ENCODE measurements around the gene KRT12.

The KRT12 gene

DNA sequence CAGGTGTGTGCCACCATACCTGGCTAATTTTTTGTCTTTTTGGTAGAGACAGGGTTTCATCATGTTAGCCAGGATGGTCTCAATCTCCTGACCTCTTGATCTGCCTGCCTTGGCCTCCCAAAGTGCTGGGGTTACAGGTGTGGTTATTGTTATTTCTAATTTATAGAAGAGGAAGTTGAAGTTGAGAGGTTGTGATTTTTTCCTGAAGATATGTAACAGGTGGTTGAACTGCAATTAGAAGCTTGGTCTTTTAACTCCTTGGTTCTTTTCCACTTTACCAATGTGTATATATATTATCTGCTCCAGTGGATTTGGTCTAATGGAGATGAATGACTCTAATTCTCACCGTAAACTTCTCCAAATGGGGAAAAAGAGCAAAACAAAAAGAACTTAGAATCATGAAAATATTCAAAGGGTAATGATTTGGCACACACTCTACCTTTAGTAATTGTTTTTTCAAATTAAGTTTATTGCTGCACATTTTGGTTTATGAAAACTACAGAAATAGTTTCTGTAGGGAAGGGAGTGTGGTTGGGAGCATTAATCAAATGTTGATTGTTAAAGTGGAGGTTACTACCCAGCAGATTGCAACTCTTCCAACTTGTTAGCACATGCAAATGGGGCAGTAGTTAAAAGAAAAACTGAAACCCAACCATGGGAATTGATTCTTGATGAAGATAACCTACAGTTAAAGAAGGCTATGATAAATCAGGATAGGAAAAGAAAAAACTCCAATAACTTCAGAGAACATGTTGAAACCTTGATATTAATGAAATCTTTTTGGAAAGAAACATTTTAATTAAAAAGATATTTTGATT is 42.8 kb downstream of the KRT12 start:
- H3K27ac ChIP-seq (ENCODE audit: low read depth, low read length, severe bottlenecking) = no peak overlapping the region
- no peak overlapping the region for H3K4me3 ChIP-seq (ENCODE audit: extremely low read depth, insufficient read depth, low read length, poor library complexity, severe bottlenecking)
- H3K36me3 ChIP-seq (ENCODE audit: control insufficient read depth, insufficient read depth, low read length) = no peaks in the 10 kb centered on the region
- H3K9me3 ChIP-seq (ENCODE audit: control insufficient read depth, low read length) = no peaks in the 10 kb centered on the region
- H3K4me1 ChIP-seq (ENCODE audit: control insufficient read depth, insufficient read depth, low read length, poor library complexity, severe bottlenecking) = no peaks in the 10 kb centered on the region
- no CpG with 5 or more reads among the region's 1 CpG for WGBS, 2 experiments (ENCODE audit: insufficient coverage in 2 of 2)

DNA sequence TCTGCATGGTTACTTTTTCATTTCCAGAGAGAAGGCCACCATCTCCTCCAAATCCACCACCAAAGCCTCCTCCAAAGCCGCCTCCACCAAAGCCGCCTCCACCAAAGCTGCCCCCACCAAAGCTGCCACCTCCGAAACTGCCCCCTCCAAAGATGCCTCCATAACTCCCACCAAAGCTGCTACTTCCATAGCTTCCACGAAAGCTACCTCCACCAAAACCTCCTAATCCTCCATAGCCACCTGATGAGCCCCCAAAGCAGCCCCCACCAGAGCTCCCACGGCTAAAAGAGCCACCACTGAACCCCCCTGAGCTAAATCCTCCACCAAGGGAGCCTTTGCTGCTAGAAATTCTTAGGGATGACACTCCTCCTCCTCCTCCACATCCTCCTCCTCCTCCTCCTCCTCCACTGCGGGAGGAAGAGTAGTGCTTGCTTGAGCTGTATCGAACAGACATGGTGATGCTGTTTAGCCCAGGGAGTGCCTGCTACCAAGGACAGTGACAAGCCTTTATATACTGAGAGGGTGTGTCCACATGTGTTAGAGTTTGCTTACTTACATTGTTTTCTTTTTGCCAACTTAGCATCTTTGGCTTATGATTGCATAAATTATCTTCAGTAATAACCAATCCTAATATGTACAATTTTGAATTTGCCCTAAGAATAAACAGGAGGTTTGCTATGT is 44.8 kb downstream of the KRT12 start, which contains the start of gene KRT10:
Gene KRT10 (minus strand): TSS at position 483 of the 681 bp plus-strand sequence. CDS start 29 bp downstream, at position 454.
- Histone ChIP-seq H3K4me3 (ENCODE audit: extremely low read depth, insufficient read depth, low read length, poor library complexity, severe bottlenecking) (no peak within 1 kb of the TSS), H3K4me1 (ENCODE audit: control insufficient read depth, insufficient read depth, low read length, poor library complexity, severe bottlenecking) (no peaks in the 10 kb centered on the region), H3K9me3 (ENCODE audit: control insufficient read depth, low read length) (no peaks in the 10 kb centered on the region), H3K27ac (ENCODE audit: low read depth, low read length, severe bottlenecking) (no peak within 1 kb of the TSS), H3K36me3 (ENCODE audit: control insufficient read depth, insufficient read depth, low read length) (peaks cover 5% of the 10 kb centered on the region)
- WGBS, 2 experiments (ENCODE audit: insufficient coverage in 2 of 2) = 70 to 95% methylated on average over 2 to 3 of the region's 7 CpGs

DNA sequence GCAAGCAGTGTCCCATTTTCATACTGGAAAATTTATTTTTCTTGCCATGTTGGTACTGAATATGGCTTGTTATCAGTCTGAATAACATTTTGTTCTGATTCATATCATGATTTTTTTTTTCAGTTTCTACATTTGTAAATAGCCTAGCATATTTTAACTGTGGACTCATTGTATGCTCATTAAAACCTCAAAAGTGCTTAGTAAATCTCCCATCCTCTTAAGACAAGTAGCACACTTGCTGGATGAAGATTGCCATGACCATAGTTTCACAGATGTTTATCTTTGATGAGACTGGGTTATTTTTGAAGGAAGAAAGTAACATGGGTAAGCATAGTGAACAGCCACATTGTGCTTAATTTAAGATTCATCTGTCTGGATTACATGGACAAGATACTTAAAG is 45.5 kb downstream of the KRT12 start:
- Histone ChIP-seq H3K36me3 (ENCODE audit: control insufficient read depth, insufficient read depth, low read length) (peaks cover 10% of the 10 kb centered on the region), H3K4me1 (ENCODE audit: control insufficient read depth, insufficient read depth, low read length, poor library complexity, severe bottlenecking) (no peaks in the 10 kb centered on the region), H3K9me3 (ENCODE audit: control insufficient read depth, low read length) (no peaks in the 10 kb centered on the region), H3K27ac (ENCODE audit: low read depth, low read length, severe bottlenecking) (no peak overlapping the region), H3K4me3 (ENCODE audit: extremely low read depth, insufficient read depth, low read length, poor library complexity, severe bottlenecking) (no peak overlapping the region)

DNA sequence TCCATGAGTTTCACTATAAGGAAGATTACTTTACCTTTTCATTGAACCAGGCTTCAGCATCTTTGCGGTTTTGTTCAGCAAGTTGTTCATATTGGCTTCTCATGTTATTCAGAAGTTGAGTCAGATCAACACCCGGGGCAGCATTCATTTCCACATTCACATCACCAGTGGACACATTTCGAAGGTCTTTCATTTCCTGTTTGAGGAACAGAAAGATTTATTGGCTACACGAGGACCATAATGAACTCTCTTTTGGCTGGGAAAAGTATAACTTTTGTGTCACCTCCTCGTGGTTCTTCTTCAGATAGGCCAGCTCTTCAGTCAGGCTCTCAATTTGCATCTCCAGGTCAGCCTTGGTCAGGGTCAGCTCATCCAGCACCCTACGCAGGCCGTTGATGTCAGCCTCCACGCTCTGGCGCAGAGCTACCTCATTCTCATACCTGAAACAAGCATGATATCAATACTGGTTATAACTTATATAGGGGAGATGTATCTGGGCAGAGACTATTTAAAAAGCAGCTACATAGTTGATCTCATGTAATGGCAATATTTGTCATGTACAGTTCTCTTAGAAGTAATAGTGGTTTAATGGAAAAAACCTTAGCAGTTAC is 46.7 kb downstream of the KRT12 start:
- 93 to 97% methylated on average over 4 of the region's 9 CpGs for WGBS, 2 experiments (ENCODE audit: insufficient coverage in 2 of 2)
- Histone ChIP-seq H3K4me3 (ENCODE audit: extremely low read depth, insufficient read depth, low read length, poor library complexity, severe bottlenecking) (peak overlapping the region; percentile 58), H3K27ac (ENCODE audit: low read depth, low read length, severe bottlenecking) (no peak overlapping the region), H3K4me1 (ENCODE audit: control insufficient read depth, insufficient read depth, low read length, poor library complexity, severe bottlenecking) (no peaks in the 10 kb centered on the region), H3K9me3 (ENCODE audit: control insufficient read depth, low read length) (no peaks in the 10 kb centered on the region), H3K36me3 (ENCODE audit: control insufficient read depth, insufficient read depth, low read length) (peaks cover 10% of the 10 kb centered on the region)

DNA sequence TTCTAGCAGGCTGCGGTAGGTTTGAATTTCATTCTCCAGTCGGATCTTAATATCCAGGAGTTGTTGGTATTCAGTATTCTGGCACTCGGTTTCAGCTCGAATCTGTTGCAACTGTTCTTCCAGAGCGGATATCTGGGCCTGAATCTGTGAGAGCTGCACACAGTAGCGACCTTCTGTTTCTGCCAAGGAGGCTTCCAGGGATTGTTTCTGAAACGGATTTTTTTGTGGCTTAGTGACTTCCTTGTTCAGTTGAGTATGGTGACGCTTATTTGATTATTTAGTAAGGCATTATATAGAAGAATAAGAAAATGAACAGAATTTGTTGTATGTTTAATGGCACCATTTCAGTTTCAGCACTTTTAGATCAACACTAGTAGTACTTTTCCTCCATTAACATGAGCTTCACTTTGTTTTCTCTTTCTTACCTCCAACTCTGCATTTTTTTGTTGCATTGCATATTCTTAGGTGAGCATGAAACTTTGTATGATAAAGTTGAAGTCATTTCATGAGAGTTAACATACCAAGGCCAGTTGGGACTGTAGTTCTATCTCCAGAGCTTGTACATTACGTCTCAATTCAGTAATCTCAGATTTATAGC is 47.4 kb downstream of the KRT12 start:
- peaks cover 10% of the 10 kb centered on the region for H3K36me3 ChIP-seq (ENCODE audit: control insufficient read depth, insufficient read depth, low read length)
- WGBS, 2 experiments (ENCODE audit: insufficient coverage in 2 of 2) = 79 to 86% methylated on average over 4 to 5 of the region's 9 CpGs
- H3K9me3 ChIP-seq (ENCODE audit: control insufficient read depth, low read length) = no peaks in the 10 kb centered on the region
- H3K4me3 ChIP-seq (ENCODE audit: extremely low read depth, insufficient read depth, low read length, poor library complexity, severe bottlenecking) = peak overlapping the region; percentile 58
- no peaks in the 10 kb centered on the region for H3K4me1 ChIP-seq (ENCODE audit: control insufficient read depth, insufficient read depth, low read length, poor library complexity, severe bottlenecking)
- H3K27ac ChIP-seq (ENCODE audit: low read depth, low read length, severe bottlenecking) = peak overlapping the region; percentile 82

DNA sequence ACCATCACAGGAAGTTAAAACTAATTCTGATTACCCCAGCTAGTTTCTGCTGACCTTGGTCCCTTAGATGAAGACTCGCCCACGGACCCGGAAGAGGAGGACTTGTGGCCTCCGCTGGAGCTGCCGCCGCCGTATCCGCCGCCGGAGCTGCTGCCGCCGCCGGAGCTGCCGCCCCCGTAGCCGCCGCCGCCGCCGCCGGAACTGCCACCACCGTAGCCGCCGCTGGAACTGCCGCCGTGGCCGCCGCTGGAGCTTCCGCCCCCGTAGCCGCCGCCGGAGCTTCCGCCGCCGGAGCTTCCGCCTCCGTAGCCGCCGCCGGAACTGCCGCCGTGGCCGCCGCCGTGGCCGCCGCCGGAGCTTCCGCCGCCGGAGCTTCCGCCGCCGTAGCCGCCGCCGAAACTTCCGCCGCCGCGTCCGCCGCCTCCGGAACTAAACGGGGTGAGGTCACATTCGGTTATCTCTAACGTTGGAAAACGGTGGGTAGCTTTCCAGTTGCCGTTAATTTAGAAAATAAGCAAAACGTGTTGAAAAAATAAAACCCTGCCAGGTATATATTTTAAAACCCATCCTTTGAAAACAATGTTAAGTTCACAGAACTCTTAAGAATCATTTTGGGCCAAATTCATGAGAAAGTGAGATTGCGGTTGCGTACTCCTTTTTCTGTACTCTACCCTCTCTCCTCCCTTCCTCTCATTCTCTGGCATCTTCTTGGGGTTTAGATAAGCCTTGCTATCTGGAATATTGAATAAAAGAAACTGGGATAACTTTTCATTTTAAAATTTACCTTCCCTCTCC is 48.1 kb downstream of the KRT12 start:
- peaks cover 10% of the 10 kb centered on the region for H3K36me3 ChIP-seq (ENCODE audit: control insufficient read depth, insufficient read depth, low read length)
- WGBS, 2 experiments (ENCODE audit: insufficient coverage in 2 of 2) = 0 to 1% methylated on average over 60 of the region's 73 CpGs
- no peaks in the 10 kb centered on the region for H3K9me3 ChIP-seq (ENCODE audit: control insufficient read depth, low read length)
- peak overlapping the region; percentile 58 for H3K4me3 ChIP-seq (ENCODE audit: extremely low read depth, insufficient read depth, low read length, poor library complexity, severe bottlenecking)
- H3K4me1 ChIP-seq (ENCODE audit: control insufficient read depth, insufficient read depth, low read length, poor library complexity, severe bottlenecking) = no peaks in the 10 kb centered on the region
- peak overlapping the region; percentile 82 for H3K27ac ChIP-seq (ENCODE audit: low read depth, low read length, severe bottlenecking)

DNA sequence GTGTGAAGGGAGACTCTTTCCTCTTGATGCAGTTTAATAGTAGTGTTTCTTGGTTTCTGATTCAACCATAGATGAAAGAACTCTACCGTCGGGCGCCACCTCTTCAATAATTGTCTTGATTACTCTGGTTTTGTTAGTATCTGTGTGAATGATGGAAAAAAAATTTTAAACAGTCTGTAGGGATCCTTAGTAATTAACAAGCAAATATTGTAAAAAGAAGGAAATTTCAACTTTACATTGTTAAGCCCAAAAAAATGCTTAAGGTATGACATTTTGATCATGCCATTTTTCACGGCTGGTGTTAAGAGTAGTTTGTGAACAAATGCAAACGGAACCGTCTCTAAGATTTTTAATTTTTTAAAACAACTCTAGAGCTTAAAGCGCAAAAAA is 48.7 kb downstream of the KRT12 start:
- Histone ChIP-seq H3K9me3 (ENCODE audit: control insufficient read depth, low read length) (no peaks in the 10 kb centered on the region), H3K4me1 (ENCODE audit: control insufficient read depth, insufficient read depth, low read length, poor library complexity, severe bottlenecking) (no peaks in the 10 kb centered on the region), H3K4me3 (ENCODE audit: extremely low read depth, insufficient read depth, low read length, poor library complexity, severe bottlenecking) (peak overlapping the region; percentile 58), H3K36me3 (ENCODE audit: control insufficient read depth, insufficient read depth, low read length) (peaks cover 10% of the 10 kb centered on the region), H3K27ac (ENCODE audit: low read depth, low read length, severe bottlenecking) (peak overlapping the region; percentile 82)
- WGBS, 2 experiments (ENCODE audit: insufficient coverage in 2 of 2) = 0% methylated on average over 1 of the region's 7 CpGs; no CpG with 5 or more reads in 1 of the 2 experiments

DNA sequence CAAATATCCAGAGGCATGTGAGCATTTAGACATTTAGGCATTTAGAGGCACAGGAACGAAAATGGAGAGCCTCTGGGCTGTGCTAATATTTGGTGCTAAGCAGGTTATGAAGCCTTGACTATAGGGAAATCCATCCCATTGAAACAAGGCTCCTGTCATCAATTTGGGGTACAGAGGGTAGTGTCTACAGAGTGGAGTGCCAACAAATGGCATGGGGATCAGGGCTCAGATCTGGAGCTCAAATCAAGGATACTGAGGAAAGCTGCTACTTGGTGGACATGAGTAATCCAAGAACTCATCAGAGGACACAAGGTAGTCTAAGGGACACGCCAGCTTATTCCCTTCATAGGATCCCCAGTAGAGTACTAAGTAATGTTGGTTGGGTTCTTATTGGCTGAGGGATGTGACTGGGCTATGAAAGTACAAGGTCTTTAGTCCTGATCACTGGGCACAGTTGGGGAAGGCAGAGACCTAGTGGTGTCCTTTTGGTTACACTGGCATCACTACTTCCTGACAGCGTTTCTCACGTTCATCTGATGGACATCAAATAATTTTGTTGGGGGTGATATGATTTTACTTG is 49.8 kb downstream of the KRT12 start:
- Histone ChIP-seq H3K4me1 (ENCODE audit: control insufficient read depth, insufficient read depth, low read length, poor library complexity, severe bottlenecking) (no peaks in the 10 kb centered on the region), H3K4me3 (ENCODE audit: extremely low read depth, insufficient read depth, low read length, poor library complexity, severe bottlenecking) (no peak overlapping the region), H3K36me3 (ENCODE audit: control insufficient read depth, insufficient read depth, low read length) (peaks cover 10% of the 10 kb centered on the region), H3K27ac (ENCODE audit: low read depth, low read length, severe bottlenecking) (no peak overlapping the region), H3K9me3 (ENCODE audit: control insufficient read depth, low read length) (no peaks in the 10 kb centered on the region)
- WGBS, 2 experiments (ENCODE audit: insufficient coverage in 2 of 2) = 100% methylated on average over 2 to 4 of the region's 4 CpGs

DNA sequence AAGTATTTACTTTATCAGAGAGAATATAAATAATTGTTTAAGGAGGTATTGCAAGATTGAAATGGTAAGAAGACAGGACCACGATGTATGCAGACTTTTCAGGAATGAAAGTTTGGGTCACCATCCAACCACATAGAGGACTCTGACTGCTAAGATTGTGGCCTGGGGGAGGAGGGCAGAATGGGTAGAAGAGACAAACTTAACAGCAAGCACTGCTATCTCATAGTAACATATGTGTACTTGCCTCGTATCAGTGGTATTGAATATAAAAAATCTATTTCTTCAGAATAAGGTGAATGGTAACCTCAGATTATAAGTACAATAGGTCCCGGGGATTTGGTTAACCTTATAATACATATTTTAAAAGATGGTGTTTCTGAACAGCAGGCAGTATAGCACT is 50.5 kb downstream of the KRT12 start:
- no peak overlapping the region for H3K4me3 ChIP-seq (ENCODE audit: extremely low read depth, insufficient read depth, low read length, poor library complexity, severe bottlenecking)
- no peaks in the 10 kb centered on the region for H3K9me3 ChIP-seq (ENCODE audit: control insufficient read depth, low read length)
- peaks cover 10% of the 10 kb centered on the region for H3K36me3 ChIP-seq (ENCODE audit: control insufficient read depth, insufficient read depth, low read length)
- H3K4me1 ChIP-seq (ENCODE audit: control insufficient read depth, insufficient read depth, low read length, poor library complexity, severe bottlenecking) = no peaks in the 10 kb centered on the region
- no peak overlapping the region for H3K27ac ChIP-seq (ENCODE audit: low read depth, low read length, severe bottlenecking)
- 100% methylated on average over 1 of the region's 3 CpGs; no CpG with 5 or more reads in 1 of the 2 experiments for WGBS, 2 experiments (ENCODE audit: insufficient coverage in 2 of 2)

DNA sequence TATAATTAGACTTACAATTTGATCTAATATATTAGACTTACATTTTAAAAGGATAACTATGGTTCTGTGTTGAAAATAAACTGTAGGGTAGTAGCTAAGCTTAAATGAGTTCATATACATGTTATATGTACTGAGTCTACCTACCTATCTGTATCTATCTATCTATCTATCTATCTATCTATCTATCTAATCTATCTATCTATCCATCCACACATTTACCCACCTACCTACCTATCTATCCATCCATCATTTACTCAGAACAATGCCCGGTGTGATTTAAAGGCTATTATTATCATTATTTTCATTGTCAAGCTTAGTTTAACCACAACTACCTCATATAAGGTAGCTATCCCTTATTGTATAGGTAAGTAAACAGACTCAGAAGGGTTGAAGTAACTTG is 51.6 kb downstream of the KRT12 start:
- H3K36me3 ChIP-seq (ENCODE audit: control insufficient read depth, insufficient read depth, low read length) = peaks cover 10% of the 10 kb centered on the region
- H3K27ac ChIP-seq (ENCODE audit: low read depth, low read length, severe bottlenecking) = no peak overlapping the region
- H3K9me3 ChIP-seq (ENCODE audit: control insufficient read depth, low read length) = no peaks in the 10 kb centered on the region
- peaks cover 3% of the 10 kb centered on the region for H3K4me1 ChIP-seq (ENCODE audit: control insufficient read depth, insufficient read depth, low read length, poor library complexity, severe bottlenecking)
- no peak overlapping the region for H3K4me3 ChIP-seq (ENCODE audit: extremely low read depth, insufficient read depth, low read length, poor library complexity, severe bottlenecking)
- no CpG with 5 or more reads among the region's 1 CpG for WGBS, 2 experiments (ENCODE audit: insufficient coverage in 2 of 2)
